Right atrium auricular region (tissue), 2 donors: ENCODE results near the gene DCAF12. TPM values are rescaled to one million over a fixed set of nuclear protein-coding genes. Genes with fewer than 3 reads are reported as not detected.
"Not testable (repeated sequence)": the region's sequence is repeated elsewhere in the genome, so short reads cannot be mapped to it uniquely, and the experiment has no call there.

Experiments
- DNase-seq: peaks from one replicate; pipeline ENCODE4 v3.0.0-alpha.2; 2019; ENCODE audit warnings: low spot score
- H3K27ac ChIP-seq, 2 donors: fragments of 200-600 bp; sonication (generic); 1 replicate in 1 of 2; 2 replicates in 1 of 2; pipeline ENCODE4 v1.5.1; 2016 to 2019
- H3K27me3 ChIP-seq, 2 donors: fragments of 200-600 bp; sonication (generic); one replicate each; pipeline versions ENCODE4 v1.5.1 to v1.6.0; 2017 to 2019
- H3K36me3 ChIP-seq: fragments of 200-600 bp; sonication (generic); one replicate; pipeline ENCODE4 v1.5.1; 2016
- H3K4me1 ChIP-seq, 2 donors: fragments of 200-600 bp; sonication (generic); one replicate each; pipeline versions ENCODE4 v1.5.1 to v1.6.0; 2017 to 2019
- H3K4me3 ChIP-seq, 2 donors: fragments of 200-600 bp; sonication (generic); 1 replicate in 1 of 2; 2 replicates in 1 of 2; pipeline ENCODE4 v1.5.1; 2017 to 2019; ENCODE audit warnings: mild to moderate bottlenecking in 1 of 2, moderate library complexity in 1 of 2
- H3K9me3 ChIP-seq, 2 donors: fragments of 200-600 bp; sonication (generic); one replicate each; pipeline ENCODE4 v1.5.1; 2019
- CTCF ChIP-seq, 2 donors: fragments of 200-600 bp; sonication (generic); IDR thresholded peaks; one replicate each; pipeline ENCODE4 v1.5.1; 2019; ENCODE audit warnings: antibody characterized with exemption in 2 of 2
- total RNA-seq, 2 donors: library from RNA; depleted of rRNA; stranded (reverse); fragments of >200 nt; gene quantifications; one replicate each; pipeline ENCODE4 v1.1.0, GENCODE V29; 2016

Gene DCAF12
- total RNA-seq, 2 donors from 2014 or later = 20.4 to 20.6 TPM

- H3K4me3 ChIP-seq = no peak overlapping the region
- H3K27me3 ChIP-seq = no peaks in the 10 kb centered on the region
- H3K4me1 ChIP-seq = peaks cover 0 to 24% of the 10 kb centered on the region in 2 donors
- TF ChIP-seq CTCF (IDR thresholded peaks at IDR 0.05) = no peak
- H3K27ac ChIP-seq = no peak overlapping the region
- H3K36me3 ChIP-seq = no peaks in the 10 kb centered on the region
- no peaks in the 10 kb centered on the region for H3K9me3 ChIP-seq
- DNase-seq = no peak
Observed at GRCh38 chr9:34046784-34047379, 79.6 kb downstream of the DCAF12 start.

GRCh38 chr9:34045903-34046302 is 80.6 kb downstream of the DCAF12 start:
- H3K27ac ChIP-seq = no peak overlapping the region
- H3K9me3 ChIP-seq = no peaks in the 10 kb centered on the region
- H3K36me3 ChIP-seq = no peaks in the 10 kb centered on the region
- peaks cover 0 to 24% of the 10 kb centered on the region in 2 donors for H3K4me1 ChIP-seq
- no peaks in the 10 kb centered on the region for H3K27me3 ChIP-seq
- no peak for DNase-seq
- TF ChIP-seq CTCF (IDR thresholded peaks at IDR 0.05) = no peak
- no peak overlapping the region for H3K4me3 ChIP-seq

GRCh38 chr9:34042074-34042473 is 84.4 kb downstream of the DCAF12 start:
- DNase-seq, H3K4me3 ChIP-seq, H3K27ac ChIP-seq, H3K9me3 ChIP-seq, H3K27me3 ChIP-seq, H3K36me3 ChIP-seq, H3K4me1 ChIP-seq: not testable (repeated sequence)

- H3K4me1 ChIP-seq, H3K4me3 ChIP-seq, H3K9me3 ChIP-seq, H3K36me3 ChIP-seq, H3K27me3 ChIP-seq, DNase-seq, H3K27ac ChIP-seq: not testable (repeated sequence)
Observed at GRCh38 chr9:34038851-34039250, 87.6 kb downstream of the DCAF12 start.

GRCh38 chr9:34037626-34038025 is 88.9 kb downstream of the DCAF12 start:
- no peak overlapping the region for H3K4me3 ChIP-seq
- H3K27me3 ChIP-seq = no peaks in the 10 kb centered on the region
- no peaks in the 10 kb centered on the region for H3K9me3 ChIP-seq
- no peaks in the 10 kb centered on the region for H3K36me3 ChIP-seq
- TF ChIP-seq CTCF (IDR thresholded peaks at IDR 0.05) = no peak
- no peak for DNase-seq
- no peaks in the 10 kb centered on the region for H3K4me1 ChIP-seq
- no peak overlapping the region for H3K27ac ChIP-seq

- no peaks in the 10 kb centered on the region for H3K27me3 ChIP-seq
- TF ChIP-seq CTCF (IDR thresholded peaks at IDR 0.05) = no peak
- no peaks in the 10 kb centered on the region for H3K36me3 ChIP-seq
- no peaks in the 10 kb centered on the region for H3K9me3 ChIP-seq
- H3K27ac ChIP-seq = no peak overlapping the region
- DNase-seq = no peak
- no peaks in the 10 kb centered on the region for H3K4me1 ChIP-seq
- H3K4me3 ChIP-seq = no peak overlapping the region
Observed at GRCh38 chr9:34036625-34037024, 89.9 kb downstream of the DCAF12 start.

Other genes with a start within 250 kb of the DCAF12 start
- 10 to 100 TPM; 17.3 to 21.8 TPM for gene UBAP2, start 77.8 kb downstream of the DCAF12 start, total RNA-seq
- 10 to 100 TPM; 39.4 to 46.4 TPM for gene UBAP1, start 52.3 kb upstream of the DCAF12 start, total RNA-seq
- under 1 TPM; 0.43 to 0.52 TPM for gene KIF24, start 202.6 kb upstream of the DCAF12 start, total RNA-seq
- 10 to 100 TPM; 17.6 to 25.3 TPM for gene NUDT2, start 202.9 kb upstream of the DCAF12 start, total RNA-seq